H1 (cell line): ENCODE measurements around the gene GRID1. TPM values are rescaled to one million over a fixed set of nuclear protein-coding genes. Genes with fewer than 3 reads are reported as not detected.

ENCODE experiments used
- BRCA1 ChIP-seq: IDR thresholded peaks from 2 replicates; pipeline ENCODE4 v1.6.1; 2012; ENCODE audit warnings: low read depth, low read length, improper control_type of control experiment
- CHD1 ChIP-seq: IDR thresholded peaks from 2 replicates; pipeline ENCODE4 v1.6.1; 2012; ENCODE audit warnings: low read depth, low read length, improper control_type of control experiment
- CHD7 ChIP-seq: fragments of 300-600 bp; sonication (generic); IDR thresholded peaks from 2 replicates; pipeline ENCODE4 v1.7.1; 2012; ENCODE audit warnings: low read length, moderate library complexity, mild to moderate bottlenecking, inconsistent platforms; ENCODE audit not compliant: insufficient replicate concordance
- EGR1 ChIP-seq: IDR thresholded peaks from 2 replicates; pipeline ENCODE4 v1.6.1; 2011; ENCODE audit warnings: low read depth, low read length, borderline replicate concordance
- POU5F1 ChIP-seq: IDR thresholded peaks from 2 replicates; pipeline ENCODE4 v1.6.1; 2011; ENCODE audit warnings: low read depth, mild to moderate bottlenecking, low read length, moderate library complexity
- RXRA ChIP-seq: IDR thresholded peaks from 2 replicates; pipeline ENCODE4 v1.6.1; 2011; ENCODE audit warnings: low read depth, mild to moderate bottlenecking, low read length, moderate library complexity; ENCODE audit not compliant: insufficient read depth
- SP1 ChIP-seq: IDR thresholded peaks from 2 replicates; pipeline ENCODE4 v1.6.1; 2011; ENCODE audit warnings: low read depth, low read length
- polyA plus RNA-seq, 7 experiments: library from polyadenylated mRNA; depleted of rRNA in 3 of 7; stranded (reverse) in 5 of 7; unstranded in 2 of 7; fragments of >200 nt in 5 of 7; fragments of 200-250 nt in 2 of 7; gene quantifications; 1 replicate in 5 of 7; 2 replicates in 1 of 7; 4 replicates in 1 of 7; pipeline versions ENCODE4 v1.2.1 to v1.2.3, GENCODE V29; 2011 to 2013; ENCODE audit warnings: missing spikeins in 2 of 7, mixed read lengths in 2 of 7
- total RNA-seq: library from RNA; stranded (reverse); fragmentation: NEBNext Ultra II Directional; extraction: Animal tissue kit (Norgen Biotek cat#: 25700); gene quantifications from 2 replicates; pipeline ENCODE4 v1.2.1, GENCODE V29; 2021

The GRID1 gene
- total and polyA plus RNA-seq, 2 of the 8 experiments (the other 6 are each of a cell fraction or from before 2014, with no cell fraction given), result 0.22 to 0.30 TPM

GRCh38 chr10:85679061-85679460 is 687.5 kb downstream of the GRID1 start (continued):
- TF ChIP-seq CHD7 (no peak), BRCA1 (no peak), EGR1 (no peak), SP1 (no peak), RXRA (no peak), POU5F1 (no peak), CHD1 (no peak)
- TF ChIP-seq, all 59 proteins: peak for 0
